B cell (primary cell): ENCODE data around the gene KTN1. TPM values are rescaled to one million over a fixed set of nuclear protein-coding genes. Genes with fewer than 3 reads are reported as not detected.

Experiments
- ATAC-seq: fragments of 200-7000 bp; cut with Tn5 transposase; one replicate; pipeline ENCODE4 v1.10.0; 2021; ENCODE audit warnings: low read depth, mild to moderate bottlenecking, moderate number of reproducible peaks, moderate library complexity
- CTCF ChIA-PET: fragments of 350-600 bp; sonication (Branson Sonifier 250); formaldehyde crosslinking; loops from one replicate; lab custom pipeline; 2021; ENCODE audit warnings: antibody characterized with exemption, inconsistent platforms; lab: Charles Lee
- POLR2A ChIA-PET: fragments of 350-600 bp; sonication (Branson Sonifier 250); formaldehyde crosslinking; loops from one replicate; lab custom pipeline; 2021; ENCODE audit warnings: antibody characterized with exemption; lab: Charles Lee
- DNase-seq: peaks from one replicate; pipeline ENCODE4 v3.0.0; 2013
- H2AFZ ChIP-seq: 2 replicates; pipeline ENCODE4 v1.6.1; 2012; ENCODE audit warnings: mild to moderate bottlenecking, low read depth, low read length; ENCODE audit not compliant: insufficient read depth, poor library complexity, severe bottlenecking
- H3K27ac ChIP-seq, 2 donors: 1 replicate in 1 of 2; 2 replicates in 1 of 2; pipeline ENCODE4 v1.5.1; 2012 to 2013; ENCODE audit warnings: low read length in 2 of 2, mild to moderate bottlenecking in 2 of 2, moderate library complexity in 1 of 2
- H3K27me3 ChIP-seq, 4 experiments: fragments of 200-600 bp in 1 of 4; sonication (generic) in 1 of 4; replicated peaks in 1 of 4; 1 replicate in 2 of 4; 2 replicates in 2 of 4; pipeline versions ENCODE4 v1.6.1 to v1.7.0; 2013 to 2016; ENCODE audit warnings: low read length in 3 of 4, mild to moderate bottlenecking in 2 of 4, mixed read lengths in 1 of 4, moderate library complexity in 1 of 4; ENCODE audit not compliant: insufficient read depth in 4 of 4, control insufficient read depth in 3 of 4; ENCODE audit errors: control extremely low read depth in 1 of 4
- H3K36me3 ChIP-seq, 2 experiments: replicated peaks in 1 of 2; 1 replicate in 1 of 2; 2 replicates in 1 of 2; pipeline versions ENCODE4 v1.6.1 to v1.7.1; 2013; ENCODE audit warnings: low read length in 1 of 2; ENCODE audit not compliant: insufficient read depth in 2 of 2, control insufficient read depth in 1 of 2; ENCODE audit errors: control extremely low read depth in 1 of 2, extremely low read depth in 1 of 2
- H3K4me1 ChIP-seq, 2 donors: fragments of 200-600 bp in 1 of 2; sonication (generic) in 1 of 2; 1 replicate in 1 of 2; 2 replicates in 1 of 2; pipeline versions ENCODE4 v1.5.1 to v1.6.1; 2013 to 2017; ENCODE audit warnings: low read length in 2 of 2; ENCODE audit not compliant: control insufficient read depth in 2 of 2, insufficient read depth in 2 of 2
- H3K4me2 ChIP-seq: replicated peaks from 2 replicates; pipeline ENCODE3; 2012; ENCODE audit warnings: mild to moderate bottlenecking, low read depth, low read length; ENCODE audit not compliant: poor library complexity, severe bottlenecking
- H3K4me3 ChIP-seq, 5 experiments: fragments of 200-600 bp in 1 of 5; sonication (generic) in 1 of 5; 1 replicate in 3 of 5; 2 replicates in 2 of 5; pipeline versions ENCODE4 v1.5.1 to v1.7.0; 2011 to 2016; ENCODE audit warnings: low read length in 4 of 5, mild to moderate bottlenecking in 4 of 5, low read depth in 2 of 5, control low read depth in 1 of 5, moderate library complexity in 1 of 5; ENCODE audit not compliant: insufficient read depth in 1 of 5; ENCODE audit errors: control extremely low read depth in 1 of 5, extremely low read depth in 1 of 5
- H3K79me2 ChIP-seq: fragments of 200-600 bp; sonication (generic); one replicate; pipeline ENCODE4 v1.6.0; 2016; ENCODE audit warnings: low read length; ENCODE audit not compliant: control insufficient read depth, insufficient read depth
- H3K9ac ChIP-seq: fragments of 200-600 bp; sonication (generic); 2 replicates; pipeline ENCODE4 v1.6.1; 2017; ENCODE audit warnings: mild to moderate bottlenecking, low read length, moderate library complexity
- H3K9me3 ChIP-seq, 3 donors: one replicate each; pipeline versions ENCODE4 v1.6.1 to v1.7.1; 2013; ENCODE audit warnings: low read length in 2 of 3; ENCODE audit not compliant: control insufficient read depth in 2 of 3, insufficient read depth in 1 of 3; ENCODE audit errors: control extremely low read depth in 1 of 3
- H4K20me1 ChIP-seq: 2 replicates; pipeline ENCODE4 v1.6.0; 2012; ENCODE audit warnings: mild to moderate bottlenecking, low read length; ENCODE audit not compliant: insufficient read depth, control insufficient read depth, poor library complexity, severe bottlenecking
- H3K27ac Mint-ChIP-seq: one replicate; pipeline ENCODE4 v1.8.0; 2021; ENCODE audit warnings: mixed read lengths
- H3K27me3 Mint-ChIP-seq: one replicate; pipeline ENCODE4 v1.8.0; 2021; ENCODE audit warnings: mixed read lengths
- H3K4me1 Mint-ChIP-seq: one replicate; pipeline ENCODE4 v1.8.0; 2021; ENCODE audit warnings: mixed read lengths
- H3K4me3 Mint-ChIP-seq: one replicate; pipeline ENCODE4 v1.8.0; 2021; ENCODE audit warnings: mixed read lengths
- H3K9me3 Mint-ChIP-seq: one replicate; pipeline ENCODE4 v1.8.0; 2022; ENCODE audit warnings: mixed read lengths; ENCODE audit not compliant: insufficient read depth
- EZH2 ChIP-seq: IDR thresholded peaks from 2 replicates; pipeline ENCODE4 v1.6.1; 2012; ENCODE audit warnings: borderline replicate concordance, low read depth, mild to moderate bottlenecking, moderate library complexity, low read length; ENCODE audit not compliant: insufficient read depth, poor library complexity, severe bottlenecking
- WGBS: methylation state at CpG from one replicate; pipeline ENCODE4 v1.1.5; 2013; ENCODE audit warnings: missing lambda C conversion rate; ENCODE audit not compliant: insufficient coverage; 5-methylcytosine and 5-hydroxymethylcytosine counted together
- intact Hi-C: fragments of 100-400 bp; cut with micrococcal nuclease; formaldehyde crosslinking; loops from one replicate; pipeline ENCODE4 v1.10.0; 2022
- polyA plus RNA-seq: library from polyadenylated mRNA; depleted of rRNA; stranded (reverse); fragments of >200 nt; gene quantifications from 2 replicates; pipeline ENCODE4 v1.2.3, GENCODE V29; 2012
- total RNA-seq, 2 donors: library from RNA; stranded (reverse); fragments of 120-200 nt in 1 of 2; gene quantifications; 1 replicate in 1 of 2; 2 replicates in 1 of 2; pipeline versions ENCODE4 v1.2.3 to v1.2.4, GENCODE V29; 2013 to 2022
- TF ChIP-seq, protein P1 (sequence below): fragments of 200-600 bp; IDR thresholded peaks from one replicate; pipeline ENCODE4 v1.8.0; 2022; ENCODE audit warnings: antibody characterized with exemption, mild to moderate bottlenecking

The KTN1 gene
- total and polyA plus RNA-seq, 2 donors (not counting 1 experiment from before 2014, with no cell fraction given): 25.8 to 123 TPM

GRCh38 chr14:55626131-55626530, 46.1 kb downstream of the KTN1 start:
- H3K9me3 Mint-ChIP-seq: no peaks in the 10 kb centered on the region
- no peaks in the 10 kb centered on the region for H3K79me2 ChIP-seq
- POLR2A ChIA-PET: no interaction called here

DNA sequence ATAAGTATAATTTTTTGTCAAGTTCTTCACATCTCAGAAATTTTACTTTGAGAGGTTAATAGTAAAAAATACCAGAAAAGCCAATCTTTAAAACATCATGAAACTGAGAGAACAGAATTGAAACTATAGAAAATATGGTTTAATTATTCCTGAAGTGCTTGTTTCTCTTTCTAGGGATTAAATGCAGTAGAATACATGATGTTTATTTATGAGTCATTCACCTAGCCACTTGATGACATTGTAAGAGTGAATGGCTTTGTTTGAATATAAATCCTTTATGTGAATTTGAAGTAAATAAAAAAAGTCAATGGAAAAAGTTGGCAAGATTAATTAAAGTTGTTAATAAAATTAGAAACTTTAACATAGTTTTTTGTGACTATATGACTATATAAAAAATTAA, 48.4 kb downstream of the KTN1 start:
- no peak overlapping the region for H3K27ac Mint-ChIP-seq
- no peaks in the 10 kb centered on the region for H3K27me3 Mint-ChIP-seq
- H4K20me1 ChIP-seq: peaks cover 4% of the 10 kb centered on the region
- no peaks in the 10 kb centered on the region for H3K79me2 ChIP-seq
- H3K9me3 Mint-ChIP-seq: no peaks in the 10 kb centered on the region
- no peak for DNase-seq
- no peak for TF ChIP-seq EZH2
- TF ChIP-seq, protein P1, sequence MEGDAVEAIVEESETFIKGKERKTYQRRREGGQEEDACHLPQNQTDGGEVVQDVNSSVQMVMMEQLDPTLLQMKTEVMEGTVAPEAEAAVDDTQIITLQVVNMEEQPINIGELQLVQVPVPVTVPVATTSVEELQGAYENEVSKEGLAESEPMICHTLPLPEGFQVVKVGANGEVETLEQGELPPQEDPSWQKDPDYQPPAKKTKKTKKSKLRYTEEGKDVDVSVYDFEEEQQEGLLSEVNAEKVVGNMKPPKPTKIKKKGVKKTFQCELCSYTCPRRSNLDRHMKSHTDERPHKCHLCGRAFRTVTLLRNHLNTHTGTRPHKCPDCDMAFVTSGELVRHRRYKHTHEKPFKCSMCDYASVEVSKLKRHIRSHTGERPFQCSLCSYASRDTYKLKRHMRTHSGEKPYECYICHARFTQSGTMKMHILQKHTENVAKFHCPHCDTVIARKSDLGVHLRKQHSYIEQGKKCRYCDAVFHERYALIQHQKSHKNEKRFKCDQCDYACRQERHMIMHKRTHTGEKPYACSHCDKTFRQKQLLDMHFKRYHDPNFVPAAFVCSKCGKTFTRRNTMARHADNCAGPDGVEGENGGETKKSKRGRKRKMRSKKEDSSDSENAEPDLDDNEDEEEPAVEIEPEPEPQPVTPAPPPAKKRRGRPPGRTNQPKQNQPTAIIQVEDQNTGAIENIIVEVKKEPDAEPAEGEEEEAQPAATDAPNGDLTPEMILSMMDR: no peak
- ChIA-PET CTCF (no interaction called here), POLR2A (no interaction called here)
- ATAC-seq: no peak
- no peak overlapping the region for H3K4me3 Mint-ChIP-seq
- intact Hi-C loops: no loop called here
- H3K27me3 ChIP-seq: no peaks in the 10 kb centered on the region
- H3K4me2 ChIP-seq: no peak overlapping the region
- no peak overlapping the region for H2AFZ ChIP-seq
- H3K9ac ChIP-seq: no peak overlapping the region
- no peak overlapping the region for H3K4me3 ChIP-seq
- H3K9me3 ChIP-seq: no peaks in the 10 kb centered on the region
- no peaks in the 10 kb centered on the region for H3K4me1 Mint-ChIP-seq
- H3K36me3 ChIP-seq: peaks cover 10 to 29% of the 10 kb centered on the region in 2 experiments
- no peaks in the 10 kb centered on the region for H3K4me1 ChIP-seq
- no peak overlapping the region for H3K27ac ChIP-seq

More at GRCh38 chr14:55626131-55626530, 46.1 kb downstream of the KTN1 start:
- Histone ChIP-seq H3K36me3 (peaks cover 12 to 46% of the 10 kb centered on the region in 2 experiments), H3K9me3 (no peaks in the 10 kb centered on the region), H2AFZ (no peak overlapping the region), H3K27me3 (no peaks in the 10 kb centered on the region), H3K4me2 (no peak overlapping the region), H3K4me3 (no peak overlapping the region), H3K27ac (no peak overlapping the region), H3K4me1 (no peaks in the 10 kb centered on the region), H4K20me1 (no peaks in the 10 kb centered on the region), H3K9ac (no peak overlapping the region)
- TF ChIP-seq, protein P1: no peak
- no peak for TF ChIP-seq EZH2
- no peaks in the 10 kb centered on the region for H3K27me3 Mint-ChIP-seq
- intact Hi-C loops: no loop called here
- H3K4me1 Mint-ChIP-seq: no peaks in the 10 kb centered on the region
- no peak for DNase-seq
- no peak for ATAC-seq
- H3K4me3 Mint-ChIP-seq: no peak overlapping the region
- H3K27ac Mint-ChIP-seq: no peak overlapping the region
- WGBS: no CpG with 5 or more reads among the region's 4 CpGs
- CTCF ChIA-PET: no interaction called here
